GM12878 (cell line): ENCODE data around the gene PLPP6. TPM values are rescaled to one million over a fixed set of nuclear protein-coding genes. Genes with fewer than 3 reads are reported as not detected.
A peak's percentile ranks its signal among the peaks of the same experiment; 100 is the strongest.

Experiments used
- ATAC-seq: fragments of 200-7000 bp; cut with Tn5 transposase; 3 replicates; pipeline ENCODE4 v1.9.1; 2020; ENCODE audit warnings: mild to moderate bottlenecking, moderate library complexity
- BruUV-seq: library from RNA; stranded (reverse); fragments of 400-500 nt; replicated peaks from 2 replicates; lab custom pipeline; 2021; lab: Mats Ljungman, UMichigan
- CTCF ChIA-PET: fragments of 300-600 bp; sonication (Branson Sonifier 250); formaldehyde crosslinking; extraction: SDS; loops from one replicate; lab custom pipeline; 2021; ENCODE audit warnings: inconsistent platforms; lab: Yijun Ruan, JAX
- POLR2A ChIA-PET: fragments of 350-600 bp; formaldehyde crosslinking; extraction: SDS; loops from one replicate; lab custom pipeline; 2021; ENCODE audit warnings: inconsistent platforms; lab: Charles Lee
- RAD21 ChIA-PET: fragments of 300-600 bp; sonication (Branson Sonifier 250); formaldehyde crosslinking; loops from one replicate; lab custom pipeline; 2023; ENCODE audit warnings: antibody characterized with exemption; ENCODE audit not compliant: unreplicated experiment; lab: Charles Lee
- SMC1A ChIA-PET: fragments of 300-600 bp; sonication (Branson Sonifier 250); formaldehyde crosslinking; loops from one replicate; lab custom pipeline; 2023; ENCODE audit not compliant: unreplicated experiment, uncharacterized antibody; lab: Charles Lee
- DNase-seq: peaks from one replicate; pipeline ENCODE4 v3.0.0-alpha.2; 2011; ENCODE audit warnings: low read depth, low spot score
- FAIRE-seq: peaks from 3 replicates; lab custom pipeline; 2011; peaks lifted over from hg19 to GRCh38; lab: Jason Lieb, UNC
- H2AFZ ChIP-seq: 2 replicates; pipeline ENCODE4 v1.6.0; 2011; ENCODE audit warnings: low read depth, low read length, control low read depth; ENCODE audit not compliant: control insufficient read depth
- H3K27ac ChIP-seq: 2 replicates; pipeline ENCODE4 v1.5.1; 2011; ENCODE audit warnings: control low read depth; ENCODE audit not compliant: control insufficient read depth, insufficient read depth
- H3K27me3 ChIP-seq, 2 experiments: replicated peaks in 1 of 2; 2 replicates each; pipeline versions ENCODE4 v1.6.0 to v1.6.1; 2011; ENCODE audit warnings: low read length in 1 of 2; ENCODE audit not compliant: control insufficient read depth in 2 of 2, insufficient read depth in 2 of 2
- H3K36me3 ChIP-seq, 2 experiments: 2 replicates each; pipeline ENCODE4 v1.5.1; 2011; ENCODE audit warnings: low read length in 1 of 2; ENCODE audit not compliant: control insufficient read depth in 2 of 2, insufficient read depth in 2 of 2
- H3K4me1 ChIP-seq: 2 replicates; pipeline ENCODE4 v1.6.1; 2011; ENCODE audit warnings: mild to moderate bottlenecking, low read length, moderate library complexity, mixed read lengths; ENCODE audit not compliant: control insufficient read depth, insufficient read depth
- H3K4me2 ChIP-seq: 2 replicates; pipeline ENCODE4 v1.6.0; 2011; ENCODE audit warnings: control low read depth; ENCODE audit not compliant: control insufficient read depth, insufficient read depth
- H3K4me3 ChIP-seq: fragments of 200-600 bp; sonication (generic); 2 replicates; pipeline ENCODE4 v1.5.1; 2016
- H3K79me2 ChIP-seq: 2 replicates; pipeline ENCODE4 v1.6.0; 2011; ENCODE audit warnings: low read length; ENCODE audit not compliant: control insufficient read depth, insufficient read depth
- H3K9ac ChIP-seq: 2 replicates; pipeline ENCODE4 v1.8.0; 2011; ENCODE audit warnings: low read length, control low read depth, mixed read lengths; ENCODE audit not compliant: control insufficient read depth, insufficient read depth
- H3K9me3 ChIP-seq: replicated peaks from 3 replicates; pipeline ENCODE4 v1.5.1; 2011; ENCODE audit warnings: mild to moderate bottlenecking, low read length; ENCODE audit not compliant: control insufficient read depth, insufficient read depth
- H4K20me1 ChIP-seq: 2 replicates; pipeline ENCODE4 v1.6.0; 2011; ENCODE audit not compliant: control insufficient read depth, insufficient read depth
- CTCF ChIP-seq, 3 experiments: IDR thresholded peaks in 2 of 3; conservative IDR thresholded peaks in 1 of 3; 2 replicates each; pipeline ENCODE4 v1.5.1; 2011; ENCODE audit warnings: low read depth in 3 of 3, low read length in 3 of 3, mild to moderate bottlenecking in 3 of 3, control low read depth in 2 of 3, moderate library complexity in 2 of 3, inconsistent platforms in 1 of 3, mixed read lengths in 1 of 3; ENCODE audit not compliant: control insufficient read depth in 2 of 3, insufficient read depth in 1 of 3; ENCODE audit errors: extremely low read depth in 1 of 3
- JUND ChIP-seq: IDR thresholded peaks from 2 replicates; pipeline ENCODE4 v1.6.1; 2012; ENCODE audit warnings: low read depth, mild to moderate bottlenecking, low read length, improper control_type of control experiment, moderate library complexity
- NR2F1 ChIP-seq: fragments of 450-650 bp; conservative IDR thresholded peaks from 2 replicates; pipeline ENCODE4 v1.6.1; 2017; ENCODE audit warnings: mild to moderate bottlenecking
- RAD21 ChIP-seq: IDR thresholded peaks from 2 replicates; pipeline ENCODE4 v1.6.1; 2011; ENCODE audit warnings: mild to moderate bottlenecking, low read depth, low read length, moderate library complexity; ENCODE audit not compliant: insufficient read depth
- SMC3 ChIP-seq: IDR thresholded peaks from 2 replicates; pipeline ENCODE4 v1.6.1; 2011; ENCODE audit warnings: low read length, improper control_type of control experiment, borderline replicate concordance
- WGBS: methylation state at CpG from one replicate; pipeline ENCODE4 v1.1.6; 2016; ENCODE audit warnings: low lambda C conversion rate; ENCODE audit not compliant: insufficient replicate concordance, insufficient coverage; ENCODE audit errors: missing lambda C conversion rate; 5-methylcytosine and 5-hydroxymethylcytosine counted together
- in situ Hi-C: fragments of 300-500 bp; cut with MboI; formaldehyde crosslinking; loops from 9 replicates; pipeline ENCODE4 v1.14.3; 2018; ENCODE audit warnings: mixed read lengths
- intact Hi-C: fragments of 100-400 bp; cut with micrococcal nuclease; formaldehyde crosslinking; loops from one replicate; pipeline ENCODE4 v1.14.2; 2022; ENCODE audit not compliant: unreplicated experiment
- polyA plus RNA-seq, 11 experiments: library from polyadenylated mRNA; depleted of rRNA in 4 of 11; unstranded in 6 of 11; stranded (reverse) in 5 of 11; fragments of >200 nt; fragmentation: Nextera tagmentation in 4 of 11; fragmentation: Illumina TruSeq in 1 of 11; extraction: Ambion mirVana in 4 of 11; extraction: Trizol in 1 of 11; gene quantifications; 1 replicate in 1 of 11; 2 replicates in 10 of 11; pipeline versions ENCODE4 v1.2.1 to v1.2.3, GENCODE V29; 2011 to 2016; ENCODE audit warnings: inconsistent platforms in 2 of 11, missing spikeins in 2 of 11, low read depth in 1 of 11
- total RNA-seq, 4 experiments: library from RNA; depleted of rRNA in 3 of 4; stranded (reverse); fragments of >200 nt in 3 of 4; fragmentation: Illumina TruSeq in 1 of 4; extraction: Trizol in 1 of 4; gene quantifications; 2 replicates each; pipeline versions ENCODE4 v1.2.1 to v1.2.3, GENCODE V29; 2013 to 2021

Gene PLPP6
- total and polyA plus RNA-seq, 10 of the 15 experiments (the other 5 are each of a cell fraction or from before 2014, with no cell fraction given): 1.6 to 11.3 (median 6.9) TPM

GRCh38 chr9:4640027-4640426 lies 22.1 kb upstream of the PLPP6 start:
- intact Hi-C loops: loop anchor here (2.0 kb wide), 1 partner anchor 257 kb away; no protein-coding TSS in a partner anchor
- WGBS: 30% methylated on average over 2 of the region's 2 CpGs
- Histone ChIP-seq H3K9me3 (no peaks in the 10 kb centered on the region), H2AFZ (no peak overlapping the region), H3K79me2 (no peaks in the 10 kb centered on the region), H3K36me3 (no peaks in the 10 kb centered on the region), H3K27me3 (no peaks in the 10 kb centered on the region), H3K27ac (no peak overlapping the region), H3K4me2 (no peak overlapping the region), H3K9ac (no peak overlapping the region), H4K20me1 (no peaks in the 10 kb centered on the region), H3K4me1 (no peaks in the 10 kb centered on the region), H3K4me3 (no peak overlapping the region)
- no peak for FAIRE-seq
- BruUV-seq: no TSS peak
- no peak for DNase-seq
- 0 out of 3 replicates have a peak, but pooled peaks have one; percentile 29 for ATAC-seq
- in situ Hi-C loops: no loop called here
- ChIA-PET RAD21 (interaction anchor here (0.8 to 1.4 kb wide), 2 partner anchors 257 to 325 kb away, joined by 3 to 4 read pairs; no protein-coding TSS in a partner anchor), POLR2A (no interaction called here), CTCF (interaction anchor here (0.7 to 2.0 kb wide), 7 partner anchors 35 to 760 kb away, joined by 3 to 12 read pairs (median 4); no protein-coding TSS in a partner anchor), SMC1A (interaction anchor here (1.0 to 1.9 kb wide), 4 partner anchors 35 to 323 kb away, joined by 3 to 10 read pairs (median 3); partner anchors contain the start of gene AK3)
- TF ChIP-seq CTCF (IDR thresholded peaks at IDR 0.05 in 2 of 3, conservative IDR thresholded peaks at IDR 0.05 in 1 of 3; ENCODE audit: control insufficient read depth in 2 of 3, extremely low read depth in 1 of 3, insufficient read depth in 1 of 3, low read depth in 3 of 3, low read length in 3 of 3) (peak; percentile 21 to 42 (median 31); a peak in 3 of 6 replicates), RAD21 (peak; percentile 60), SMC3 (peak; percentile 58; the same call in 1 of the 2 replicates), JUND (no peak), NR2F1 (no peak)
